ENCODE measurements around the gene KCNJ15.

- TF ChIP-seq, protein P1, sequence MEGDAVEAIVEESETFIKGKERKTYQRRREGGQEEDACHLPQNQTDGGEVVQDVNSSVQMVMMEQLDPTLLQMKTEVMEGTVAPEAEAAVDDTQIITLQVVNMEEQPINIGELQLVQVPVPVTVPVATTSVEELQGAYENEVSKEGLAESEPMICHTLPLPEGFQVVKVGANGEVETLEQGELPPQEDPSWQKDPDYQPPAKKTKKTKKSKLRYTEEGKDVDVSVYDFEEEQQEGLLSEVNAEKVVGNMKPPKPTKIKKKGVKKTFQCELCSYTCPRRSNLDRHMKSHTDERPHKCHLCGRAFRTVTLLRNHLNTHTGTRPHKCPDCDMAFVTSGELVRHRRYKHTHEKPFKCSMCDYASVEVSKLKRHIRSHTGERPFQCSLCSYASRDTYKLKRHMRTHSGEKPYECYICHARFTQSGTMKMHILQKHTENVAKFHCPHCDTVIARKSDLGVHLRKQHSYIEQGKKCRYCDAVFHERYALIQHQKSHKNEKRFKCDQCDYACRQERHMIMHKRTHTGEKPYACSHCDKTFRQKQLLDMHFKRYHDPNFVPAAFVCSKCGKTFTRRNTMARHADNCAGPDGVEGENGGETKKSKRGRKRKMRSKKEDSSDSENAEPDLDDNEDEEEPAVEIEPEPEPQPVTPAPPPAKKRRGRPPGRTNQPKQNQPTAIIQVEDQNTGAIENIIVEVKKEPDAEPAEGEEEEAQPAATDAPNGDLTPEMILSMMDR (IDR thresholded peaks at IDR 0.05) = no peak
- no peak for TF ChIP-seq POLR2A (IDR thresholded peaks at IDR 0.05)
These were observed 67.1 kb downstream of the KCNJ15 start for GRCh38 chr21:38323721-38324531.

Data from body of pancreas (tissue), 4 donors.